Measurements from ENCODE around the gene RPTOR.
A peak's percentile ranks its signal among the peaks of the same experiment; 100 is the strongest.

RPTOR gene

GRCh38 chr17:80647746-80648145 is 103.1 kb downstream of the RPTOR start:
- DNase-seq: no peak

GRCh38 chr17:80649200-80649644 is 104.6 kb downstream of the RPTOR start:
- no peak for DNase-seq

GRCh38 chr17:80649672-80650330 is 105.2 kb downstream of the RPTOR start:
- peak; percentile 44 for DNase-seq

- no peak for DNase-seq
Measured at GRCh38 chr17:80650331-80650672, 105.7 kb downstream of the RPTOR start.

GRCh38 chr17:80650751-80651518 is 106.3 kb downstream of the RPTOR start:
- no peak for DNase-seq

GRCh38 chr17:80652756-80653330 is 108.2 kb downstream of the RPTOR start:
- DNase-seq: no peak

GRCh38 chr17:80653856-80654255 is 109.2 kb downstream of the RPTOR start:
- DNase-seq: no peak

- no peak for DNase-seq
Measured at GRCh38 chr17:80655608-80656007, 111.0 kb downstream of the RPTOR start.

GRCh38 chr17:80656590-80656989 is 112.0 kb downstream of the RPTOR start:
- no peak for DNase-seq

- DNase-seq: no peak
Measured at GRCh38 chr17:80657561-80657960, 112.9 kb downstream of the RPTOR start.

GRCh38 chr17:80658821-80659220 is 114.2 kb downstream of the RPTOR start:
- no peak for DNase-seq

GRCh38 chr17:80659651-80660050 is 115.0 kb downstream of the RPTOR start:
- DNase-seq: no peak

GRCh38 chr17:80660527-80661198 is 116.0 kb downstream of the RPTOR start:
- DNase-seq: no peak

- no peak for DNase-seq
Measured at GRCh38 chr17:80662557-80662956, 117.9 kb downstream of the RPTOR start.

GRCh38 chr17:80663781-80664206 is 119.2 kb downstream of the RPTOR start:
- no peak for DNase-seq

GRCh38 chr17:80664217-80664790 is 119.7 kb downstream of the RPTOR start:
- DNase-seq: no peak

GRCh38 chr17:80665792-80666191 is 121.2 kb downstream of the RPTOR start:
- no peak for DNase-seq

GRCh38 chr17:80666867-80667266 is 122.2 kb downstream of the RPTOR start:
- no peak for DNase-seq

GRCh38 chr17:80667462-80668277 is 123.0 kb downstream of the RPTOR start:
- DNase-seq: no peak

GRCh38 chr17:80668375-80669148 is 123.9 kb downstream of the RPTOR start:
- no peak for DNase-seq

- DNase-seq: no peak
Measured at GRCh38 chr17:80671039-80671824, 126.6 kb downstream of the RPTOR start.
